ENCODE measurements around the gene STAU1.

STAU1 gene

DNA sequence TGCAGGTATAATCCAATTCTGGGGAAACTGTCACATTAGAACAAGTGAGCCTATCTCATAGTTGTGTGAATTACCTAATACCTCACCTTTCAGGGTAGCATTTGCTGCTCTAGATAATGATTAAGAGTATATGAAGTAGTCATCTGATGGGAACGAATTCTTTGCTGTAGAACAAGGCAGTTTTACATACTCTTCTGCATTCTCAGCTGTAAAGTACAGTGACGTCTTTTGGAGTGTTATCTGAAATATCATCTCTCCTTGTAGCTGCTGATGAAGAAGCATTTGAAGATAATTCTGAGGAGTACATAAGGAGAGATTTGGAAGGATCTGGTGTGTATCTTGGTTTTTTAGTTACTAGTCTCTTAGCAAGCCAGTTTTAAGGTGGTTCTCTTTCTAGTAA lies 113.6 kb downstream of the STAU1 start:
- no peak overlapping the region for H3K4me3 ChIP-seq (ENCODE audit: control insufficient read depth, low read depth, low read length)
- DNase-seq (ENCODE audit: low read depth) = no peak
- TF ChIP-seq, protein P1, sequence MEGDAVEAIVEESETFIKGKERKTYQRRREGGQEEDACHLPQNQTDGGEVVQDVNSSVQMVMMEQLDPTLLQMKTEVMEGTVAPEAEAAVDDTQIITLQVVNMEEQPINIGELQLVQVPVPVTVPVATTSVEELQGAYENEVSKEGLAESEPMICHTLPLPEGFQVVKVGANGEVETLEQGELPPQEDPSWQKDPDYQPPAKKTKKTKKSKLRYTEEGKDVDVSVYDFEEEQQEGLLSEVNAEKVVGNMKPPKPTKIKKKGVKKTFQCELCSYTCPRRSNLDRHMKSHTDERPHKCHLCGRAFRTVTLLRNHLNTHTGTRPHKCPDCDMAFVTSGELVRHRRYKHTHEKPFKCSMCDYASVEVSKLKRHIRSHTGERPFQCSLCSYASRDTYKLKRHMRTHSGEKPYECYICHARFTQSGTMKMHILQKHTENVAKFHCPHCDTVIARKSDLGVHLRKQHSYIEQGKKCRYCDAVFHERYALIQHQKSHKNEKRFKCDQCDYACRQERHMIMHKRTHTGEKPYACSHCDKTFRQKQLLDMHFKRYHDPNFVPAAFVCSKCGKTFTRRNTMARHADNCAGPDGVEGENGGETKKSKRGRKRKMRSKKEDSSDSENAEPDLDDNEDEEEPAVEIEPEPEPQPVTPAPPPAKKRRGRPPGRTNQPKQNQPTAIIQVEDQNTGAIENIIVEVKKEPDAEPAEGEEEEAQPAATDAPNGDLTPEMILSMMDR (IDR thresholded peaks at IDR 0.05; ENCODE audit: control insufficient read depth, insufficient read depth, low read depth, low read length, missing control alignments) = no peak
